ENCODE data around the gene NDST1.

The NDST1 gene

DNA sequence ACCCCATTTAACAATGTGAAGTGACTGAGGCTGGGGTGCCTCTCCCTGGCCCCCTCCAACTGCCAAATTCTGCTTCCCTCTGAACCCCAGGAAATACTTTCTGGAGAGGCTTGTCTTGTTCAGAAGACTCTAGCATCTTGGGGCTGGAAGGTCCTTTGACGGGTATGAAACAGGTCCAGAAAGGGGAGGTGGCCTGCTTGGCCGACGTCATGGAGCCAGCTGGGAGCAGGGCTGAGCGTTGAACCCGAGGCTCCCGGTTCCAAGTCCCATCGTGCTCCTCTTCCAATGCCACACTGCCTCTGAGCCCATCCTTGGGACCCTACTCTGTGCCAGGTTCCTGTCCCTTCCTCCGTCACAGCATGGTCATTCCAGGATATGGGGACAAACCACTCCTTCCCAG lies 46.9 kb downstream of the NDST1 start:
- no peaks in the 10 kb centered on the region for H3K79me2 ChIP-seq (ENCODE audit: control insufficient read depth, low read length)
- no peaks in the 10 kb centered on the region for H3K27me3 ChIP-seq (ENCODE audit: control insufficient read depth, low read length)
- no peak overlapping the region for H3K27ac ChIP-seq (ENCODE audit: low read depth, low read length)
- no peaks in the 10 kb centered on the region for H4K20me1 ChIP-seq (ENCODE audit: control insufficient read depth, insufficient read depth, low read depth, low read length)
- H3F3A ChIP-seq (ENCODE audit: control insufficient read depth, insufficient read depth): no peaks in the 10 kb centered on the region
- no peaks in the 10 kb centered on the region for H3K9me3 ChIP-seq (ENCODE audit: control insufficient read depth, insufficient read depth, low read length)
- TF ChIP-seq CTCF (IDR thresholded peaks at IDR 0.05; ENCODE audit: low read depth, low read length, poor library complexity, severe bottlenecking): no peak
- TF ChIP-seq EZH2phosphoT487 (IDR thresholded peaks at IDR 0.05; ENCODE audit: borderline replicate concordance, low read length): no peak
- H3K9me2 ChIP-seq (replicated peaks; ENCODE audit: control insufficient read depth, low read length): no peaks in the 10 kb centered on the region
- H3K4me1 ChIP-seq (ENCODE audit: control insufficient read depth, low read length): peaks cover 13% of the 10 kb centered on the region
- H3K4me2 ChIP-seq (ENCODE audit: low read length): no peak overlapping the region
- H3K36me3 ChIP-seq (ENCODE audit: control insufficient read depth, low read length): no peaks in the 10 kb centered on the region; the same call in 1 of the 2 replicates
- no peak overlapping the region for H3K4me3 ChIP-seq (ENCODE audit: low read length)

DNA sequence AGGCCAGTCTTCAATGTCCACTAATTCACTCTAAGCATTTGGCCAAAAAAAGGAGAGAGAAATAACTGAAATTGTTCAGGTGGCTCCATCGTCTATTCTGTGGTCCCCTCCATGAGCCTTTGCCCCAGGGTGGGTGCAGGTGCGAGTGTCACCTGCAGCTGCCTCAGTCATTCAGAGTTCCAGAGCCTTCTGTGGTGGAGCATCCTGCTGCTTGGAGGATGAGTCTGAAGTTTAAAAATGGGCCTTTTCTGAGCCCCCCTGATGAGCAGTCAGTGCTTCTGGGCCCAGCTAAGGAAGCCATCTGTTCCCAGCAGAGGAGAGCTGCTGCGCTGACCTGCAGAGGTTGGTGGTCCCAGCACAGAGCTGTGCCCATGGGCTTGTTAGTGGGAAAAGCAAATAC lies 48.2 kb downstream of the NDST1 start:
- Histone ChIP-seq H3K79me2 (ENCODE audit: control insufficient read depth, low read length) (no peaks in the 10 kb centered on the region), H3K9me2 (replicated peaks; ENCODE audit: control insufficient read depth, low read length) (no peaks in the 10 kb centered on the region), H3K4me3 (ENCODE audit: low read length) (no peak overlapping the region), H3K36me3 (ENCODE audit: control insufficient read depth, low read length) (no peaks in the 10 kb centered on the region; the same call in 1 of the 2 replicates), H3K4me2 (ENCODE audit: low read length) (no peak overlapping the region), H4K20me1 (ENCODE audit: control insufficient read depth, insufficient read depth, low read depth, low read length) (no peaks in the 10 kb centered on the region), H3K4me1 (ENCODE audit: control insufficient read depth, low read length) (peaks cover 13% of the 10 kb centered on the region), H3F3A (ENCODE audit: control insufficient read depth, insufficient read depth) (no peaks in the 10 kb centered on the region), H3K9me3 (ENCODE audit: control insufficient read depth, insufficient read depth, low read length) (no peaks in the 10 kb centered on the region), H3K27ac (ENCODE audit: low read depth, low read length) (no peak overlapping the region), H3K27me3 (ENCODE audit: control insufficient read depth, low read length) (no peaks in the 10 kb centered on the region)
- TF ChIP-seq CTCF (IDR thresholded peaks at IDR 0.05; ENCODE audit: low read depth, low read length, poor library complexity, severe bottlenecking) (no peak), EZH2phosphoT487 (IDR thresholded peaks at IDR 0.05; ENCODE audit: borderline replicate concordance, low read length) (no peak)

DNA sequence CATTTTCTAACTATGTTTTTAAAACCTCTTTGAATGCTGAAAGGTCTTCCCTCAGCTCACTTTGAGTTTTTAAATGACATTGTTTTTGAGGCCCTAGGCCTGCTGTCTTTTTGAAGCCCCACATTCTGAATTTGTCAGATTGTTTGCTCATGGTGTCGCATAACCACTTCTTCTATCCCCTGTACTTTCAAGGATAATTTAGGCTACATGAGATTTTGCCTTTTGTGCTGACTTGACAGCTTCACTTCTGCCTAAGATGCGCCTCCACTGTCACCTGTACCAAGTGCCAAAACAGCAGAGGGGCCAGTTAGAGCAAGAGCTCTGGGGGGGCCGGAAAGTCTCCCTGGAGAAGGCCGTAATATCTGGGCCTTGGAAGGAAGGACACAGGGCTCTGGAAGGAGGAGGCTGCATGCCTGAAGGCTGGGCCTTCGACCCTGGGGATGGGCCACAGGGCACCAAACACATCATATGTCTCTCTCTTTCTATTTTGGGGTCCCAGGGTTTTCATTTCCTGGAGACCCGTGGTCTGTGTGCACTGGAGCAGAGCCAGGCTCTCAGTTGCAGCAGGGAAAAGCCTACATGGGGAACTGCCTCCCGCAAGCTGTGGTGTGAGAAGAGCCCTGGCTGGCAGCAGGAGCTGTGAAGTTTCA lies 49.1 kb downstream of the NDST1 start:
- no peaks in the 10 kb centered on the region for H3K79me2 ChIP-seq (ENCODE audit: control insufficient read depth, low read length)
- no peaks in the 10 kb centered on the region for H3K9me2 ChIP-seq (replicated peaks; ENCODE audit: control insufficient read depth, low read length)
- no peak overlapping the region for H3K27ac ChIP-seq (ENCODE audit: low read depth, low read length)
- no peak overlapping the region for H3K4me3 ChIP-seq (ENCODE audit: low read length)
- H4K20me1 ChIP-seq (ENCODE audit: control insufficient read depth, insufficient read depth, low read depth, low read length): no peaks in the 10 kb centered on the region
- no peaks in the 10 kb centered on the region; the same call in 1 of the 2 replicates for H3K36me3 ChIP-seq (ENCODE audit: control insufficient read depth, low read length)
- H3K4me1 ChIP-seq (ENCODE audit: control insufficient read depth, low read length): peaks cover 13% of the 10 kb centered on the region
- peak overlapping the region; percentile 10 for H3K4me2 ChIP-seq (ENCODE audit: low read length)
- no peaks in the 10 kb centered on the region for H3F3A ChIP-seq (ENCODE audit: control insufficient read depth, insufficient read depth)
- H3K9me3 ChIP-seq (ENCODE audit: control insufficient read depth, insufficient read depth, low read length): no peaks in the 10 kb centered on the region
- no peaks in the 10 kb centered on the region for H3K27me3 ChIP-seq (ENCODE audit: control insufficient read depth, low read length)
- TF ChIP-seq EZH2phosphoT487 (IDR thresholded peaks at IDR 0.05; ENCODE audit: borderline replicate concordance, low read length) (no peak), CTCF (IDR thresholded peaks at IDR 0.05; ENCODE audit: low read depth, low read length, poor library complexity, severe bottlenecking) (no peak)
